ENCODE data around the gene USP15.
"Not testable (repeated sequence)": the region's sequence is repeated elsewhere in the genome, so short reads cannot be mapped to it uniquely, and the experiment has no call there.

USP15 gene

DNA sequence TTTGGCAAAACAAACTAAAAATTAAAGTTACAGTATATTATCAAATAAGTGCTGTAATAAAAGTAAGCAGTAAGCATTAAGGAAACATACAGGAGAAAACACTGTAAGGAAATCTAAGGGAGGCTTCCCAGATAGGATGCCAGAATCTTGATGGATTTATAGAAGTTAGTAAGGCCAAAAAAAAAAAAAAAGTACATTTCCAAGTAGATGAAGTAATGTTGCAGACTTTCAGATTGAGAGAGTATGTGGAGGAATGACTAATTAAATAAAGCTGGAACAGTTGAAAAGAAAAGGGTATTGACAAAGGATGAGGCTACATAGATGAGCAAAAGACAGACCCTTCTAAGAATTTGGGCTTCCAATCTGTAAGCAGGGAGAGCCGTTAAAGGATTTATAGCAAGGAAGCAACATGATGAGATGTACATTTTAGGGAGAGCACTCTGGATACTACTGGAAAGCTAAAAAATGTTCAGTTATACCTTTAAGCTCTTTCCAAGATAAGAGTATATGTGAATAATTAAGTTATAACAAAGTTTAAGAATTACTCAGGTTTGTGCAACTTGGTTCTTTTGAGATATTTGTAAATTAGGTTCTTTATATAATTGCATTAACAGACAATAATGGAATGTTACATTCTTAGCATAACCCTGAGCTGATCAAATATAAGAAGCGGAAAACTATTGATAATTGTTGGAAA lies 119.0 kb downstream of the USP15 start:
- no peak for DNase-seq

DNA sequence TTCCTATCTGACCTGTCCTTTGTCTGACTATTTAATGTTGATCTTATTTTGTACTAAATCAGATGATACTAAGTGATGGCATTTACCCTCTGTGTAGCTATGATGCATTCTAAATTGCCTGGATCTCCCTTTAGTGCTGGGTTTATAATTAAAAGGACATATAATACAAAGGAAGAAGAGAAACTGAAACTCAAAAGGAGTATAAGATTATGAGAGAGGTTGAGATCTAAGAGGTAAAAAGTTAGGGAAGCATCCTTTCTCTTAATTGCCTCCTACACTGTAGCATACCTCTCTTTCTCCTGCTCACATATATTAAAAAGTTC lies 119.5 kb downstream of the USP15 start:
- no peak for DNase-seq

DNA sequence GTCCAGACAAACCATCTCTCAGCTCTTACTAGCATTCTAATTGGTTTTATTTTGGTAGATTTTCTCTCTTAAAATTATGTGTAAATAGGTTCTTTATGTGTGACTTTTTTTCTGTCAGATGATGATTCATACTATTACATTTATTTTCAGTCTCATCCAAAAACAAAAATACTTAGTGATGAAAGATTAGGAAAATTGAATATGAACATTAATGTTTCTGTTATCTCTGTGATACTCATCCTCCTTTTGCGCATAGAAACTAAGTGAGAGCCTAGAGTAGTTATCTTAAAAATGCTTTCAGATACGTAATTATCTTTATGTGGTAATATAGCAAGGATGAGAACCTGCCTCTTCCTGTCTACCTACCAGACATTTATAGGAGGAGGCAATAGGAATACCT lies 122.3 kb downstream of the USP15 start:
- DNase-seq, result no peak

DNA sequence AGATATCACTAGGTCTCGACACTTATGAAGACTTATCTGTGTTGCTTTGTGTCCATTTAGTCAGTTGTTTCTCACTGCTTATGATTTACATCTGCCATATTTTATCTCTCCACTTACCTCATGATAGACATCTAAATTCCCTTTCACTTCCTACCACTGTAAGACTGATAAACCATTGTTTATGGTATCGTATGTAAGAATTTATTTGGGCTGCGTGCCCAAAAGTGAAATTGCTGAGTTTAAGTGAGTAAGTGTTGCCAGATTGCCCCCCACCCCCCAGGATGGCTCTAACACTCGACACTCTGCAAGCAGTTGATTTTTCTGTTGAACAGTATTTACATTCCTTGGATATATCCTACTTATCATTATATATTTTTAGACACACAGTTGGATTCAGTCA lies 136.5 kb downstream of the USP15 start:
- DNase-seq, result no peak

DNA sequence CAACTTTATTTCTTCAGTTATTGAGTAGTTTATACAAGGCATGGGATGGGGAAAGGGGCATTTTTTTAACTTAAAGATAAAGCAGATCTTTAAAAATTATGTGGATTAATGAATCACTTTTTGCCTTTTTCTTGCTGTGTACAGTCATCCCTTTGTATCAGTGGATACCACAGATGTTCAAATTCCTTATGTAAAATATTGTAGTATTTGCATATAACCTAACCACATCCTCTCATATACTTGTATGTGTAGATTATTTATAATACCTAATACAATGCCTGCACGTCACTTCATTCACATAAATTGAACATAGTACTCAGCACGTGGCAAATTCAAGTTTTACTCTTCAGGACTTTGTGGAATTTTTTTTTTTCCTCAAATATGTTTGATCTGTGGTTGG lies 139.9 kb downstream of the USP15 start:
- DNase-seq, result no peak

DNA sequence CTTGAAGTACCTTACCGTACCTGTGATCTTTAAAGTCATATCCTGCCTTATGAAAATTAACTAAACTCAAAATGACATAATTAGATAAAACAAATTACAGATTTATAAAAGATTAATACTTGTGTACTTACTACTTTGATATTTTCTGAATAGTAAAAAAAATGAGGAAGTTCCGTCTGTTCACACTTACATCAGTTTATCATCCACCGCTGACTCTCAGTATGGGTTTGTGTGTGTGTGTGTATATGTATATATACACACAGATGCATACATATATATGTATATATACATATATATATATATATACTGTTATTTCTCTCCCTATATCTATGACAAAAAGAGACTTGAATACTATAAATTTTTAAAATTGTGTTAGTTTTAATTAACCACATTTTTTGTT lies 141.4 kb downstream of the USP15 start:
- no peak for DNase-seq

DNA sequence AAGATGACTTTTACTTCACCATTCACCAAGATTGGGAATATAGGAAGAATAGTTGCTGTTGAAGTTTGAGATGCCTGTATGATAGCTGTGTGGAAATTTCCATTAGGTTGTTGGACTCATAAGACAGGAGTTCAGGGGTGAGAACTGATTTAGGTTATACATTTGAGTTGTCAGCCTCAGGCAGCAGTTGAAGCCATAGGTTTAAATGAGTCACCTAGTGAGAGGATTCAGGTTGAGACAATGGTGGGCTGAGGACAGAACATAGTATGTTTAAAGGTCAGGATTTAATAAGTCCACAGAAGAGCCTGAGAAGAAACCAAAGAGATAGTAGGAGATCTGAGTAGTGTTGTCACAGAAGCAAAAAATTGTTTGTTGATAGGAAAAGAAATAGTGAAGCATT lies 142.8 kb downstream of the USP15 start:
- DNase-seq, result no peak

DNA sequence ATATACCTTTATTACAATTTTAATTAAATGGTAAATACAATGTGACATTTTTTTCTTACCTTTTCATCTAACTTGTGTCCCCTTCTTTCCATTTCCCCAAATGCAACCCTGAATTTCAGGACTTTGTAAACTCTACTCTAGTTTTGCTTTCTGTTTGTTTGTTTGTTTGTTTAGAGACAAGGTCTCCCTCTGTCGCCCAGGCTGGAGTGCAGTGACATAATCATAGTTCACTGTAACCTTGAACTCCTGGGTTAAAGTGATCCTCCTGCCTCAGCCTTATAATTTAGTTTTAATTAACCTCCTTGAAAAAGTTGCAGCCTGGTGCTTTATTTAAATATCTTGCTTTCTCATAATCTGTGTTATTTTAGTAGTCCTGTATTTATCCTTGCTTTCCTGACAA lies 147.4 kb downstream of the USP15 start:
- DNase-seq, result no peak

DNA sequence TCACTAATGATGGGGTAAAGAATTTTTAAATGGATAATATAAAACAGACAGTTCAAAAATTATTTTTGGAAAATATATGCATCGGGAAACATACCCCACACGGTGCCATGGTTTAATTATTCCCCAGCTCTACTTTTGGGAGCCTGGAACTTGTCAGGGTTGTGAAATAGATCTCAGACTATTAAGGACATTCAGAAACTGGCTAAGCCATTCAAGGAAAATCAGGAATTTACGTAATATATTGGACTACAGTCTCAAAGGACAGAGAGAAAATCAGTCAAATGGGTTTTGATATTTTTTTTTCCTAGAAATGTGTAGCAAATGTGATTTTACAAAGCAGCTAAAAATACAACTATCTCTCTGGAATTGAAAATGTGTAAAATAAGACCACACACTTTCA lies 148.9 kb downstream of the USP15 start:
- DNase-seq, result no peak

DNA sequence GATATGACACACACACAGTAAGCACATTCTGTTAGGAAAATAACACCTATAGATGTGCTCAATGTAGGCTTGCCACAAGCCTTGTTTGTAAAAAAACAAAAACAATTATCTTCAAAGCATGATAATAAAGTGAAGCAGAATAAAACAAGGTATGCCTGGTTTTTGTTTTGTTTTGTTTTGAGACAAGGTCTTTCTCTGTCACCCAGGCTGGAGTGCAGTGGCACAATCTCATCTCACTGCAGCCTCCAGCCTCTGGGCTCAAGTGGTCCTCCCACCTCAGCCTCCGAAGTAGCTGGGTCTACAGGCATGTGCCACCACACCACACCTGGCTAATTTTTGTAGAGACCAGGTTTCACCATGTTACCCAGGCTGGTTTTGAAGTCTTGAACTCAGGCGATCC lies 154.0 kb downstream of the USP15 start:
- DNase-seq, result no peak

DNA sequence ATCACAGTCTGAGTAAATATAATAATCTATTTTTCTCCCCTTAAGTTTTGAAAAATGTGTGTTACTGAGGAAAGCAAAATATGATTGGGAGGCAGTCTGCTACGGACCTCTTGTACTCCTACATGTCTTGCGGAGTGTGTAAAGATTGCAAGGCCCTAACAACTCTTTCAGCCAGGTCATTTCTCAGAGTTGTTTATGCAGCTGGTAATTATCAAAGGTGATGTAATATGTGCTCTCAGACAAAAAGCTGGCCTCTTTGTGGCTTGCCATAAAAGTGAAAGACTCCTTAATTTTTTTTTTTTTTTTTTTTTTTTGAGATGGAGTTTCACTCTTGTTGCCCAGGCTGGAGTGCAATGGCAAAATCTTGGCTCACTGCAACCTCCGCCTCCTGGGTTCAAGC lies 165.9 kb downstream of the USP15 start:
- DNase-seq, result no peak

DNA sequence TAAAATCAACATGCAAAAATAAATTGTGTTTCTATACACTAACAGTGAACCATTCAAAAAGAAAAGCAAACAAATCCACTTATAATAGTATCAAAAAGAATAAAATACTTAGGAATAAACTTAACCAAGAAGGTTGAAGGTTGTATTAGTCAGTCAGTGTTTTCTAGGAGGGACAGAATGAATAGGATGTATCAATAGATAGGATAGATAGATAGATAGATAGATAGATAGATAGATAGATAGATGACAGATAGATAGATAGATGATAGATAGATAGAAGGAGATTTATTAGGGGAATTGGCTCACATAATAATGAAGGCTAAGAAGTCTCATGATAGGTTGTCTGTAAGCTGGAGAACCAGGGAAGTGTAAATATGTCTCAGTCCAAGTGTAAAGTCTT lies 169.3 kb downstream of the USP15 start:
- no peak for DNase-seq

DNA sequence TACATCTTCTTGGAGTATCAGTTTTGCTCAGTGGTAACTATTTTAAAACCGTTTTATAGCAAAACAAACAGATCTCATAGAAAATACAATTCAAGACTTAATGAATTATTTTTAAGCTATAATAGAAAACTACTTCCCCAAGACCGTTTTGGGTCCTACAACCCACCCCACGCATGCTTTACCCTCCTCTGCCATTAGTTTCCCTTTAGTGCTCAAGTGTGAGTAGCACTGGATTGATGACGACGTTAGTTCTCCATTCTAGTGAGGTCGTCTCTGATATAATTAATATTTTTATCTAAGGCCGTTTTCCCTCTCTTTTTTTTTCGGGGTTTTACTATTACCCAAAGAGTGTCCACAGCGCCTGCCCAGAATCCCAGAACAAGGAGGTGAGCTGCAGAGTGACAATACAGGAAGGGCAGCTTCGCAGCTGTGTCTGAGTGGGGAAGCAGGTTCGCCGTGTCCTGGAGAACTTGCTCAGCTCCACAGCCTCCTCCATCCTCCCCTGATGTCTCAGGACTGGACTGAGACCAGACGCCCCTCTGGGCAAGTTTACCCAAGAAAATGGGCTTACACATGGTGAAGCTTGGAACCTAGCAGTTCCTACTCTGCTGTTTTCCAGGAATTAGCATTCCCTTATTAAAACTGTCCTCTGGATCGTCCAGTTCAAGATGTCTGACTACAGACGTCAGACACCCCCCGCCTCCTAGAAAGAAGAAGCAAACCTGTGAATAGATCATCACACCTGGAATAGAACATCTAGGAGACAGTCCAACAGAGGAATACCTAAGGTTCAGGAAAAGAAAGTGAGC lies 174.5 kb downstream of the USP15 start:
- DNase-seq, result no peak

DNA sequence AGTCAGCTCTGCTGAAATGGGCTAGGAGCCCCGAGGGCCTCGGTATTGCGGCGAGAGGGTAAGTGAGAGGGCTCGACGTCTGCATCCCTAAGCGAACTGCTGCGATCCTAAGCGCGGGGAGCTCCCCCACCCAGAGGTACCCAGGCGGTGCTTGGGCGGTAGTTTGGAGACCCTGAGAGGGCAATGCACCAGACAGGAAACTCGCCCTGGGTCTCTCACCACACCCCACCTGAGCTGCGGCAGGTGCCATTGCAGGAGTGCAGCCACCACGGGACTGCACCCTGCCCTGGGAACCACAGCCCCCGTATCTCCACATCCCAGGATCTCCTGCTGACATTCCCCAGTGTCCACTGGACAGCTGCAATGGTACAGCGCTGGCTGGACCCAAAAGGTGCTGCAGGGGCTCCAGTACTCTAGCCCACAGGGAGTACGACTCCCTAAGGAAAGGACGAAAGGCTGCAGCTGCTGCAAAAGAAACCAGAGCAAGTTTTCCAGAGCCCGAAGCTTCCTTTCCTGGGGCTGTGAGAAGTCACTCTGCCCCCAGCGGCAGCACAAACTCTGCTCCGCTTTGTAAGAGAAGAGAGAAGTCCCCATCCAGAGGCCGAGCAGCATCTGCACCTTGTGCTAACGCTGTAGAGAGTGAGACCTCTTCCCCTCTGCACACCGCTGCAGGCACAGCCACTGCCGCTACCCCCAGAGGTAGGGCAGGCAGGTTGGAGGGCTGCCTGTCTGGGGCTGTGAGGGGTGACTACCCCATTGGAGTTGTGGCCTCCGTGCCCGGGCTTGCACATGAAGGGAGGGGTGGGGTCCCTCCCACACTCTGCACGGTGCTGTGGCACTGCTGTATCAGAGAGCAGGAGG lies 175.3 kb downstream of the USP15 start:
- no peak for DNase-seq

DNA sequence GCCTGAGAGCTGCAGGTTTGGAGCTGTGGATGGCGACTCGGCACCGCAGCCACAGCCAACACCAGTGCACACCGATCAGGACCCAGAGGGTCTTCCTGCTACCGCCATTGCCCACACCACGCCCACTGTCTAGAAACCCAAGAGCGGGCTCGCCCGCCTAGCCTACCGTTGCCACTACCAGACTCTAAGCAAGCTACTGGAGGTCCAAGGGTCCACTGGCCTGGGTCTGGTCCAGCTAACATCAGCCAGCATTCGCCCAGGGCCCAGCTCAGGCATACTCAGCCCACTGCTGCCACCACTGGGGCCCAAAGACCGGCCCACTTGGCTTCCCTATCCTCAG lies 175.9 kb downstream of the USP15 start:
- no peak for DNase-seq

DNA sequence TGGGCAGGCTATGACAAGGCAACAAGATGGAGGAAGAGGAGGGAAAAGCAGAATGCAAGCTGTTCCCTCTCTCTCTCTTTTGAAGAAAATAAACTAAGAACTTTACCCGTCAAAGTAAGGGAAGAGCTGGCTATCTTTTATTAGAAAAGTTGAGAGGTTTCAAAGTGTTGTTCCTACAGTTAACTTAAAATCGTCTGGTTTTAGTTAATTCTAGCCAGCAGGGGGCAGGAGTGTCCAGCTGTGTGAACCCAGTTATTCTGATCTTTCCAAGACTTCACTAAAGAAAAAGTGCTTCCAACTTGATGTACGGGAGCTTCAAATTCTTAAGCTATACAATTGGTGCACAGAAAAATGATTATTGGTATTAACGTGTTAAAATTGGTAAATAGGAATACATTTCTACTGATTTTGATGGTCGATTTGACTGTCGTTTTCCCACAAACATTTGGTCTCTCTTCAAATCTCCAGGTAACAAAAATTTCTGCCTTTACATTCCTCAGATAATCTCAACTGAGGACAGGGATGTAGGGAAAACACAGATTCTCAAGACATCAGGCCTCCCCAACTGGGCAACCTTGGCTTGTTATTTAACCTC lies 178.0 kb downstream of the USP15 start:
- no peak for DNase-seq

DNA sequence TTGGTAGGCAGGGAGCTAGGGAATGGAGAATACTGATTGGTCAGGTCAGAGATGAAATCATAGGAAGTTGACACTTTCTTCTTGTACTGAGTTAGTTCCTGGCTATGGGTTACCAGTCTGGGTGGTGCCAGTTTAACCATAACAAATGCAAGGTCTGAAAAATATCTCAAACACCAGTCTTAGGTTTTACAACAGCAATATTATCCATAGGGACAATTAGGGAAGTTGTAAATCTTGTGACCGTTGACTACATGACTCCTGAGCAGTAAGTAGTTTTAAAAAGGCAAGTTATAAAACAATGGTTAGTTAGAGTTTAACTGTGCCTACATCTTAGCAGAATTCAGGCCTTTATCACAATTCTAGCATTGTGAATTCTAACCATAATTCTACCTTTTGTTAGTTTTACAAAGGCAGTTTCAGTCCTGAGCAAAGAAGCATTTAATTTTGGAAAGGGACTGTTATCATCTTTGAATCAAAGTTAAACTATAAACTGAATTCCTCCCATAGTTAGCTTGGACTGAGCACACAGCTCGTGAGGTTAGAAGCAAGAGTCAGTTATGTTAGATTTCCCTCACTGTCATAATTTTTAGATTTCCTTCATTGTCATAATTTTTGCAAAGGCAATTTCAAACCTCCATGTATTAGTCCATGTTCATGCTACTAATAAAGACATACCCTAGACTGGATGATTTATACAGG lies 186.7 kb downstream of the USP15 start:
- DNase-seq, result no peak

DNA sequence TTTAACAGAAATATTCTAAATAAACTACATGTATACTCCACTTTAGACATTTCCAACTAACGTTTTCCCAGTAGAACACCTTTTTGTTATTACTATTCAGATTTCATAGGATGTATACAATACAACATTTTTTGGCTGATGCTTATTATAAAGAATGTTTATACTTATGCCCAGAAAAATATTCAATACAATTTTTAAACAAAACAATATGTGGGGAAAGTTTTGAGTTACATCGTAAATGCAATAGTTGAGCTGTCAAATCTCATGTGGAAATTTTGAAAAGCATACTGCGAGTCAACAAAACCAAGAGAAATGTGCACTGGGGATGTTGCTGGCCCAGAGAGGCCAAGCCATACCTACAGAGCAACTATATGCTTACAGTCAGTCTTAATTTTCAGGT lies 188.2 kb downstream of the USP15 start:
- DNase-seq, result no peak

DNA sequence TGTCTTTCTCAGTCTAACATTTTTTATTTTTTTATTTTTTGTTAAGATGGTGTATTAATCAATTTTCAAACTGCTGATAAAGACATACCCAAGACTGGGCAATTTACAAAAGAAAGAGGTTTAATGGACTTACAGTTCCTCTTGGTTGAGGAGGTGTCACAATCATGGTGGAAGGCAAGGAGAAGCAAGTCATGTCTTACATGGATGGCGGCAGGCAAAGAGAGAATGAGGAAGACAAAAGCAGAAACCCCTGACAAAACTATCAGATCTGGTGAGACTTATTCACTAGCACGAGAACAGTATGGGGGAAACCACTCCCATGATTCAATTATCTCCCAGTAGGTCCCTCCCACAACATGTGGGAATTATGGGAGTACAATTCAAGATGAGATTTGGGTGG lies 195.2 kb downstream of the USP15 start:
- not testable (repeated sequence) for DNase-seq

DNA sequence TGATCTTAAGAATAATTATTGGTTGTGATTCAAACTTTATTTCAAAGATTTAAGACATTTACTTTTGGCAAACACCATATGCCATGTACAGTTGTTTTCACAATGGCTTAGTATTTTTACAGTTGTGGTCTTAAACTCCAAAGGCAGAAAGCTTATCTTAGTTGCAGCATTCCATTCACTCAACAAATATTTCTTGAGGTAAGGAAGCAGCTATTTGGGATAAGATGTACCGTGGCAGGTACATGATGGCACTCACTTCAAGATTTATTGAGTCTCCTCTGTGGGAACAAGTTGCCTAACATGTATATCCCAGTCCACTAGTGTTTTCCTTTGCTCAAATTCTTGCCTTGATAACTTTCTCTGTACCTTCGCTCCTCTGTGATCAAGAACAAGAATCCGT lies 198.4 kb downstream of the USP15 start:
- no peak for DNase-seq

DNA sequence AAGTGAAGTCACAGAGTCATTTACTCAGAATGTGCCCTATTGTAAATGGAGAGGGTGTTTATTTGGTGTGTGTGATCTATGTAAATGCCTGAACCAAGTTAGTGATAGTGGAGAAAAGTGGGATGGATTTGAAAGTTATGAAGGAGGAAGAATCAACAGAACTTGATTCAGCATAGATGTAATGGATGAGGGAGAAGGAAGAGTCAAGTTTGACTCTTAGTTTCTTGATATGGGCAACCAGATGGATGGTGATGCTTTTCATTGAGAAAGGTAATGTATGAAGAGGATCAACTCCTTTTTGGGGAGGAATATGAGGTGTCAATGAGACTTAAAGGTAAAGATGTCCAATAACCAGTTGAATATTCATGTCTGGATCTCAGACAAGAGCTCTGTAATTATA lies 199.8 kb downstream of the USP15 start:
- DNase-seq, result no peak

DNA sequence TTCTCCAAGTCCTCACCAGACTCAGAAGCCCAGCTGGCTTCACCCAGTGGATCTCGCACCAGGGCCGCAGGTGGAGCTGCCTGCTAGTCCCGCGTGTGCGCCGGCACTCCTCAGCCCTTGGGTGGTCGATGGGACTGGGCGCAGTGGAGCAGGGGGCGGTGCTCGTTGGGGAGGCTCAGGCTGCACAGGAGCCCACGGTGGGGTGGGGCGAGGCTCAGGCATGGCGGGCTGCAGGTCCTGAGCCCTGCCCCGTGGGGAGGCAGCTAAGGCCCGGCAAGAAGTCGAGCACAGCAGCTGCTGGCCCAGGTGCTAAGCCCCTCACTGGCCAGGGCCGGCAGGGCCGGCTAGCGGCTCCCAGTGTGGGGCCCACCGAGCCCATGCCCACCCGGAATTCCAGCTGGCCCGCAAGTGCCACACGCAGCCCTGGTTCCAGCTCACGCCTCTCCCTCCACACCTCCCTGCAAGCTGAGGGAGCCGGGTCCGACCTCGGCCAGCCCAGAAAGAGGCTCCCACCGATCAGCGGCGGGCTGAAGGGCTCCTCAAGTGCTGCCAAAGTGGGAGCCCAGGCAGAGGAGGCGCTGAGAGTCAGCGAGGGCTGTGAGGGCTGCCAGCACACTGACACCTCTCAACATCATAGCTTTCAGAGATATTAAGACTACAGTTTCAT lies 201.1 kb downstream of the USP15 start:
- DNase-seq, result not testable (repeated sequence)

Data from KG1 (cell line).